CMK (cell line): ENCODE measurements around the gene ASB12.
A peak's percentile ranks its signal among the peaks of the same experiment; 100 is the strongest.
"Not testable (repeated sequence)": the region's sequence is repeated elsewhere in the genome, so short reads cannot be mapped to it uniquely, and the experiment has no call there.

Experiments
- DNase-seq: peaks from one replicate; pipeline ENCODE4 v3.0.0-alpha.2; 2010; ENCODE audit warnings: low read depth

Gene ASB12, protein sequence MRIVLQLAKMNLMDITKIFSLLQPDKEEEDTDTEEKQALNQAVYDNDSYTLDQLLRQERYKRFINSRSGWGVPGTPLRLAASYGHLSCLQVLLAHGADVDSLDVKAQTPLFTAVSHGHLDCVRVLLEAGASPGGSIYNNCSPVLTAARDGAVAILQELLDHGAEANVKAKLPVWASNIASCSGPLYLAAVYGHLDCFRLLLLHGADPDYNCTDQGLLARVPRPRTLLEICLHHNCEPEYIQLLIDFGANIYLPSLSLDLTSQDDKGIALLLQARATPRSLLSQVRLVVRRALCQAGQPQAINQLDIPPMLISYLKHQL

GRCh38 chrX:64230123-64230970, at the start of gene ASB12:
ASB12 (minus strand) TSS chrX:64230607; CDS start chrX:64225650, 4,957 bp downstream.
- DNase-seq = no peak

DNA sequence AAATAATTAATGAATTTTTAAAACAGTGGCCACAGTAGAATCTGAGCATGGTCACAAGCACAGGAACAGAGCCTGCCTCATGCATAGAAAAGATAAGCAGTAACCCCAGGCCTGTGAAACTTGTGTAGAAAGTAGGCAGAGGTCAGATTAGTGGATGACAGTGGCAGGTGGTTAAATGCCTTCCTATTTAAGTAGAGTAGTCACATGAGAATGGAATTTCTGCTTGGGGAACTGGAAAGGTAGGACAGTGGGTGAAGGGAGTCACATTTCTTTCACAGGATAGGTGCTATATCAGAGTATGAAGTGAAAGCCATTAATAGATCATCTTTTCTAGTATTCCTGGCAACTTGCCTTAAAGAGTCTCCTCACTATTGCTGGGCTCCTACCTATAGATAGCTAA, 34.9 kb upstream of the ASB12 start:
- DNase-seq = no peak

GRCh38 chrX:64229154-64229553, 1.3 kb downstream of the ASB12 start:
- DNase-seq = no peak

DNA sequence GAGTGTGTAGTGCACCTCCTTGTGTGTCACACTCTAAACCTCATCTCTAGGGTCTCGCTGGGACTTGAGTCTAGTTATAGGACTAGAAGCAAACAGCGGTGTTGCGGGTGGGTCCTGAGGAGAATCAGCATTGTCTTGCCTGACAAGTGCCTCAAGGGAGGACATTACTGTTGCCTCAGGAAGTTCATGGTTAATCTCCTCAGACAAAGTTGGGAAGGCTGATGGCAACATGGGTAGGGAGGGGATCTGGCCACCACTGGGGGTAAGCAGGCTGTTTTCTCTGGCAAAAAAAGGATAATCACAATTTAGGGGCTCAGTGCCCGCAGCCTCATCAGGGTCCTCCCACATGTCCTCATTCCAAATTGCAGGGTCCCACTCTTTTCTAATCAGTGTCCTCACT, 12.4 kb downstream of the ASB12 start:
- no peak for DNase-seq

GRCh38 chrX:64213989-64214388, 16.4 kb downstream of the ASB12 start:
- DNase-seq = not testable (repeated sequence)

DNA sequence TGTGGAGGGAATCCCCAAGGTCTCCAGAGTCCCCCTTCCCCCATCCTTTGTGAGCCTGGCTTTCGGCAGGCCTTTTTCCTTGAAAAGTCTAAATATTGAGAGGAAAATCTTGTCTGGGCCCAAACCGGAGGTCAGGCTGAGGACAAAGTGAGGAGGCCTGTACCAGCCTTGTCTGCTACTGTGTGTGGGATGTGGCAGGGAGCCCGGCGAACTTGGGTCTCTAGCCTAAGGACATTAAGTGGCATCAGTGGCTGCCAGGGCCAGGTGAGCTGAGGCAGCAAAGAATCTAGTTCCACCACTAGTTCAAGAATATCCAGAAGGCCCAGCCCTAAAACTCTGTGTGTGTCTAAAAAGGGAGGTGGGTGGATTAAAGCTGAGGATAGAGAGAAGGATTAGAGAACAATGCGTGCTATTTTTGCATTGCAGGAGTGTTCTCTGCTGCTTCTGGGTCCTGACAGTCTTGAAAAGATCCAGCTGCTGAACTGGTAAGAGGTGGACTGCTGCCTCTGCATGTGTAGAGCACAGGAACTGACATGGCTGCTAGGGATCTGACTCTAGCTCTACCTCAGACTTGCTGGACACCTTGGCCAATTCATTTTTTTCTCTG, 23.7 kb downstream of the ASB12 start:
- no peak for DNase-seq

- peak; percentile 73 for DNase-seq
These were observed 24.5 kb downstream of the ASB12 start for GRCh38 chrX:64205735-64206501.

- no peak for DNase-seq
These were observed 25.0 kb downstream of the ASB12 start, which contains the start of gene AMER1 for GRCh38 chrX:64205441-64205734. AMER1 (minus strand) TSS chrX:64205708; CDS start chrX:64193286, 12,422 bp downstream.

DNA sequence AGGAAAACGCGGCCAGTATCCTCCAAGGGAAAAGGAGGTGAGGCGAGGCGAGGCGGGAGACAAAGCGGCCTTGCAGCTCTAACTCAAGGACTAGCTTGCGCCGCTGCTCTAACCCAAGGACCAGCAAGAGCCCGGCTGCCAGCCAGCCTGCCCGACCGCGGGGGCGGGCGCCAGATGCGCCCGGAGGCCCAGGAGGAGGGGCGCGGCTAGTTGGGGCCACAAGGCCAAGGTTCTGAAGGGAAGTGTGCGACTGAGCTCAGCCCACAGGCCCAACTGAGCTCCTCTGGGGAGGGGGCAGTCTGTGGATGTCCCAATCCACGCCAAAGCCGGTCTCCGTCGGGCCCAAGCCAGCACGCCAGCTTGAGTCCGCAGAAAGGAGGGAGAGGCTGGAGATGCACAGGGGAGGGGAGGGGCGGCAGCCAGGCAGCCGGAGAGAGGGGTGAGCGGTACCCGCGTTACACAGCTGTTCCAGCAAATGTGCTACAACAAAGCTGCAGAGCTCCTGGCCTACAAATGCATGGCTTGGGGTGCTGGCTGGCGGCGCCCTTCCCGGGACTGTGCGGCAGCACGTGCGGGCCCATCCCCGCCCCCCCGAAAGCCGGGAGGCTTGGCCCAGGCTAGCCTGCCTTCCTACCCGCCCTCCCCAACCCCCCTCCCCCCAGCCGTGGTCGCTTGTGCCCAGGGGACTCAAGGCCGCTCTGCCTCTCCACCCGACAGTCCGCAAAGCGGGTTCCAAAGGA, 25.5 kb downstream of the ASB12 start:
- no peak for DNase-seq

DNA sequence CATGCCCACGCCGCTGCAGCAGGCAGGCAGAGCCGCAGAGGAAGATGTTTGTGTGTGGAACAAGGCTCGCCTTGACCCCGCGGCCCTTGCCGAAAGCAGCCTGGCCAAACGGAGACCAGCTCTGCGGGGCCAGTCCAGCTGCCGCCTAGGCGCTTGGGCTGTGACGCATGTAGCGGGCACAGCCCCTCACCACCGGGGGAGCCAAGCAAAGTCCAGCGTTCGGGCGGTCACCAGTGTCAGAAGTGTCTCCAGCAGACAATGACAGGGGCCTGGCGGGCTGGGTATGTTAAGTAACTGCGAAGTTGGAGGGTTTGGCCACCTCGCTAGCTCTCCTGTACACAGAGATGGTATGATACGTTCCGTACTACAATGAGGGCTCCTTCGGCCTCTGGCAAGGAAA, 26.2 kb downstream of the ASB12 start:
- DNase-seq = no peak

GRCh38 chrX:64202808-64203325, 27.5 kb downstream of the ASB12 start:
- no peak for DNase-seq

GRCh38 chrX:64198036-64198435, 32.4 kb downstream of the ASB12 start:
- no peak for DNase-seq

DNA sequence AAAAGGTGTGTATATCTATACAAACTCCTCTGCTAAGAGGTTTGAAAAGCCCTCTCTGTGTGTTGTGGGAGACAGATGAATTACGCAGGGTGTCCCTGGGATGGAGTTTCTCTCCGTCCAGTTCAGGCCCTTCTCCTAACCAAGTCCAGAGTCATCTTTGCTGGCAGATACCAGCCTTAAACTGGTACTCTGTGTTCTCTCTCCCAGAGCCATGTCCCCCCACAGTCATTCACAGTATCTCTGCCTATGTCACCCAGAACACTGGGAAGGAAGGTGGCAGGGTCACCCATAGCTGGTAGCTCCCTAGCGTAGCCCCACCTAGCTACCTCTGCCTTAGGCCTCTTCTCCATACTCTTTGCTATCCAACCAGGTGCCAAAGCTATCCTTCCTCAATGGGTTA, 33.8 kb downstream of the ASB12 start:
- no peak for DNase-seq

DNA sequence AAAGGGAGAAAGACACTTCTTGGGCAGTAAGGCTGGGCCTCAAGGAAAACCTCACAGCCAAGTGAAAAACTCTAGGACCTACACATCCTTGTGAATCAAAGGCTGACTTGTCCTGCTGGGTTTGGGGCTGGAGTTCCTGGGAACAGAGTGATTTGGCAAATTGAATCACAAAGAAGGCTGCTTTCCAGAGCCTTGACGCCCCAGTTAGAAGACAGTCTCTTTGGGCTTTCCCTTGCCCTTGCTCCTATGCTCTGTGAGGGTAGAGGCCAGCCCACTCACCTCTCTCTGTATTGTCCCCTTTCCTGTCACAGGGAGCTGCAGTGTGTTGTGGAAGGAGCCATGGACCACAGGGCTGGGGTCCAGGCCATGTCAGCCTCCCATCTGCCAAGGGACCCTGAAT, 34.5 kb downstream of the ASB12 start:
- DNase-seq = no peak

- DNase-seq = no peak
These were observed 37.7 kb downstream of the ASB12 start for GRCh38 chrX:64192673-64193072.

GRCh38 chrX:64192040-64192439, 38.4 kb downstream of the ASB12 start:
- no peak for DNase-seq

GRCh38 chrX:64191281-64192010, 39.0 kb downstream of the ASB12 start:
- DNase-seq = no peak

- no peak for DNase-seq
These were observed 40.2 kb downstream of the ASB12 start for GRCh38 chrX:64190136-64190740.

DNA sequence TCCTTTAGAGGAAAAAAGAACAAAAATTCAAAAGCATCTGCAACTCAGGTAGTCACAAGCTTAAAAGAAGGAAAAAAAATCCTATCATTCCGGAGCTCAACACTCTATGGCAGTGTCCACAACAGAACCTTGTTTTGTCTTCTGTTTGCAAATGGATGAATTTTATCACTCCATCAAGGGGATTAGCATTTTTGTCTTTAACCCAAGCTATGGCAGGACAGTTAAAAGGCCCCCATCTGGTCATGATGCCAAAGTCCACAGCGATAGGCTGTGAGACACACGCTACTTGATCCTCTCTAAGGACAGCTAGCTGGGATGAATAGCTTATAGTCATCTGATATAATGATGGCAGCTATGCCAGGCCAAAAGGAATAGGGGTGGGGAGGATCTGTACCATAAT, 41.5 kb downstream of the ASB12 start:
- no peak for DNase-seq

DNA sequence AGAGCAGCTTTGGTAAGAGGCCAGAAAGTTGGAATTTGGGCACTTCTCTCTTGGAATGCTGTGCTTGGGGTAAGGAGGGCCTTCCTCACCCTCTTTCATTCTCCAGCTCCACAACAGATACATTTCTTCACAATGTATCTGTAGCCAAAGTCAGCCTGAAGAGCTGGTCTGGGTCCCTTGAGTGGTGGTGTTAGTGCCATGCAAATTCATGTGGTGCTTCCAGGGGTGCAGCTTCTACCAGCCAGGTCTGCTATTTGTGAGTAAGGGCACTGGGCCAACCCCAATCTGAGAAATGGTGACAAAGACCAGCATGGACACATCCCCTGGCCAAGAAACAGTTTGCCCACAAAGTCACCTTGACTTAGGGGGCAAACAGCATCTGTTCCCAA, 42.7 kb downstream of the ASB12 start:
- DNase-seq = no peak
